ENCODE data around the gene AMN.

The AMN gene

DNA sequence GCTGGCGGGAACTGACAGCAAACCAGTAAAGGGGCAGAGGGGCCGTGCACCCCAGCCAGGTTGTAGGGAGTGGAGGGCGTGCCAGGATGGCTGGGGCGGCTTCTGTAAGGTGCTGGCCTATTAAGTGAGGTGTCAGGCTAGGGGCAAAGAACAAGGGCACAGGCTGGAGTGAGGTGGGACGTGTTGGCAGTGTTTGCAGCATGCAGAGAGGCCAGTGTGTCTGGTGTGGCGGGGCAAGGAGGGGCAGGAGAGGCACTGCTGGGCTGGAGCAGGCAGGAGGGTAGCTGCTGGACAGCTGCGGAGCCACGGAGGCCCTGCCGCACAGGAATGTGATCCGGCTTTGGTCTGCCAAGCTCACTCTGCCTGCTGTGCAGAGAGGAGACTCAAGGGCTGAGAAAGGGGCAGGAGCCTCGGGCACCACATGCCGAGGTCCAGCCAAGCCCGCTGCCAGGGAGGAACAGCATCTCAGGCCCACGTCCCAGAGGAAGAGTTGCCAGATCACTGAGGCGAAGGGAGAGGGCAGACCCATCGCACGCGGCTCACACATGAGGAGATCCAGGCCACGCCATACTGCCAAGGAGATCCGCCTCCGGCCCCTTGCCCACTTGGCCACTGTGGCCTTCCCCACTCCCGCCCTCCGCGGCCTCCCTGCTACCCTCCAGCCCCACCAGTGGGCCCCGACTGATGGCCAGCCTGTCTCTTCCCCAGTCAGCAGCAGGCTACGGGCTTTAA lies 46.8 kb downstream of the AMN start:
- H3K9me3 ChIP-seq (ENCODE audit: control insufficient read depth, insufficient read depth, low read length): no peaks in the 10 kb centered on the region
- no peaks in the 10 kb centered on the region for H3K27me3 ChIP-seq (ENCODE audit: control insufficient read depth, low read length)
- no peak overlapping the region for H3K4me3 ChIP-seq (ENCODE audit: low read length)
- TF ChIP-seq EZH2phosphoT487 (IDR thresholded peaks at IDR 0.05; ENCODE audit: borderline replicate concordance, low read length): no peak
- TF ChIP-seq, protein P1, sequence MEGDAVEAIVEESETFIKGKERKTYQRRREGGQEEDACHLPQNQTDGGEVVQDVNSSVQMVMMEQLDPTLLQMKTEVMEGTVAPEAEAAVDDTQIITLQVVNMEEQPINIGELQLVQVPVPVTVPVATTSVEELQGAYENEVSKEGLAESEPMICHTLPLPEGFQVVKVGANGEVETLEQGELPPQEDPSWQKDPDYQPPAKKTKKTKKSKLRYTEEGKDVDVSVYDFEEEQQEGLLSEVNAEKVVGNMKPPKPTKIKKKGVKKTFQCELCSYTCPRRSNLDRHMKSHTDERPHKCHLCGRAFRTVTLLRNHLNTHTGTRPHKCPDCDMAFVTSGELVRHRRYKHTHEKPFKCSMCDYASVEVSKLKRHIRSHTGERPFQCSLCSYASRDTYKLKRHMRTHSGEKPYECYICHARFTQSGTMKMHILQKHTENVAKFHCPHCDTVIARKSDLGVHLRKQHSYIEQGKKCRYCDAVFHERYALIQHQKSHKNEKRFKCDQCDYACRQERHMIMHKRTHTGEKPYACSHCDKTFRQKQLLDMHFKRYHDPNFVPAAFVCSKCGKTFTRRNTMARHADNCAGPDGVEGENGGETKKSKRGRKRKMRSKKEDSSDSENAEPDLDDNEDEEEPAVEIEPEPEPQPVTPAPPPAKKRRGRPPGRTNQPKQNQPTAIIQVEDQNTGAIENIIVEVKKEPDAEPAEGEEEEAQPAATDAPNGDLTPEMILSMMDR (IDR thresholded peaks at IDR 0.05; ENCODE audit: low read depth, low read length, poor library complexity, severe bottlenecking): no peak
- H3K4me2 ChIP-seq (ENCODE audit: low read length): no peak overlapping the region
- no peaks in the 10 kb centered on the region for H3K9me2 ChIP-seq (replicated peaks; ENCODE audit: control insufficient read depth, low read length)
- no peaks in the 10 kb centered on the region for H4K20me1 ChIP-seq (ENCODE audit: control insufficient read depth, insufficient read depth, low read depth, low read length)
- no peaks in the 10 kb centered on the region for H3K36me3 ChIP-seq (ENCODE audit: control insufficient read depth, low read length)
- H3K4me1 ChIP-seq (ENCODE audit: control insufficient read depth, low read length): peaks cover 6% of the 10 kb centered on the region; the same call in 1 of the 2 replicates
- no peak overlapping the region for H3K27ac ChIP-seq (ENCODE audit: low read depth, low read length)
- H3K79me2 ChIP-seq (ENCODE audit: control insufficient read depth, low read length): no peaks in the 10 kb centered on the region
- no peaks in the 10 kb centered on the region for H3F3A ChIP-seq (ENCODE audit: control insufficient read depth, insufficient read depth)

DNA sequence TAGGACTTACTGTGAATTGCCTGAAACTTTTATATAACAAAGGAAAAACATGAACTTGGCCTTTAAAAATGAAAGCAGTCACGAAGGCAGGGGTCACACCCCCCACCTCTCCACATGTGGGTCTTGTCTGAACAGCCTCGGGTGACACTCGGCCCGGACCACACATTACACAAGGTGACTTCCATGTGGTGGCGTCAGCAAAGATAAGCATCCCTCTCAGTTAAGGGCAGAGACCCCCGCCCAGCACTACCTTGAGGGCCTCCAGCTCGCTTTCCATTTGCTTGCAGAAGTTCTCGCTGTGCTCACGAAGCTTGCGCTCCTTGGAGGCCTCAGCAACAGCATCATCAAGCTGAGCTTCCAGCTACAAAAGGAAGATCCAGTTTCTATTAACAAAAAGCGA lies 47.4 kb downstream of the AMN start:
- no peaks in the 10 kb centered on the region for H3F3A ChIP-seq (ENCODE audit: control insufficient read depth, insufficient read depth)
- H3K36me3 ChIP-seq (ENCODE audit: control insufficient read depth, low read length): no peaks in the 10 kb centered on the region
- H3K79me2 ChIP-seq (ENCODE audit: control insufficient read depth, low read length): no peaks in the 10 kb centered on the region
- H3K4me2 ChIP-seq (ENCODE audit: low read length): no peak overlapping the region
- no peaks in the 10 kb centered on the region for H4K20me1 ChIP-seq (ENCODE audit: control insufficient read depth, insufficient read depth, low read depth, low read length)
- peaks cover 6% of the 10 kb centered on the region; the same call in 1 of the 2 replicates for H3K4me1 ChIP-seq (ENCODE audit: control insufficient read depth, low read length)
- H3K27ac ChIP-seq (ENCODE audit: low read depth, low read length): no peak overlapping the region
- no peak for TF ChIP-seq EZH2phosphoT487 (IDR thresholded peaks at IDR 0.05; ENCODE audit: borderline replicate concordance, low read length)
- TF ChIP-seq, protein P1 (IDR thresholded peaks at IDR 0.05; ENCODE audit: low read depth, low read length, poor library complexity, severe bottlenecking): no peak
- H3K9me2 ChIP-seq (replicated peaks; ENCODE audit: control insufficient read depth, low read length): no peaks in the 10 kb centered on the region
- no peak overlapping the region for H3K4me3 ChIP-seq (ENCODE audit: low read length)
- no peaks in the 10 kb centered on the region for H3K9me3 ChIP-seq (ENCODE audit: control insufficient read depth, insufficient read depth, low read length)
- H3K27me3 ChIP-seq (ENCODE audit: control insufficient read depth, low read length): no peaks in the 10 kb centered on the region

DNA sequence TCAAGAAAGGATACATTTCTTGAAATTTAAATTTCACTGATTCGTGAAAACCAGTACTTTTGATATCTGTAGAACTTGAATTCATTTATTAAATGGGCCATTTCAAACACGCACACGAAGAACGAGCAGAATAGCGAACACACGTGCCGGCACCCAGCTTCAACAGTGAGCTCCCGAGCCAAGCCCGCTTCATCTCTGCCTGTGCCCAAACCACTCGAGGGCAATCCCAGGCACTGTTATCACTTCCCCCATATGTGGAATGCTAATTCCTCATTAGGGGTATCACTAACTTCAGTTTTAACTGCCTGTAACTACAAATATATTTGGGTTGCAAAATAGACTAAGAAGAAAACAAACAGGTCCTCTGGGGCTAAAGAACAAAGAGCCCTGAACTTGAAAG lies 48.0 kb downstream of the AMN start:
- TF ChIP-seq, protein P1 (IDR thresholded peaks at IDR 0.05; ENCODE audit: low read depth, low read length, poor library complexity, severe bottlenecking): no peak
- Histone ChIP-seq H3K27ac (ENCODE audit: low read depth, low read length) (no peak overlapping the region), H3K36me3 (ENCODE audit: control insufficient read depth, low read length) (no peaks in the 10 kb centered on the region), H3K4me1 (ENCODE audit: control insufficient read depth, low read length) (peaks cover 6% of the 10 kb centered on the region; the same call in 1 of the 2 replicates), H3K27me3 (ENCODE audit: control insufficient read depth, low read length) (no peaks in the 10 kb centered on the region), H3F3A (ENCODE audit: control insufficient read depth, insufficient read depth) (no peaks in the 10 kb centered on the region), H3K9me2 (replicated peaks; ENCODE audit: control insufficient read depth, low read length) (no peaks in the 10 kb centered on the region), H3K9me3 (ENCODE audit: control insufficient read depth, insufficient read depth, low read length) (no peaks in the 10 kb centered on the region), H3K79me2 (ENCODE audit: control insufficient read depth, low read length) (no peaks in the 10 kb centered on the region), H3K4me3 (ENCODE audit: low read length) (no peak overlapping the region), H3K4me2 (ENCODE audit: low read length) (no peak overlapping the region), H4K20me1 (ENCODE audit: control insufficient read depth, insufficient read depth, low read depth, low read length) (no peaks in the 10 kb centered on the region)

Data from DOHH2 (cell line).